ENCODE measurements around the gene LRRC1.

Gene LRRC1

DNA sequence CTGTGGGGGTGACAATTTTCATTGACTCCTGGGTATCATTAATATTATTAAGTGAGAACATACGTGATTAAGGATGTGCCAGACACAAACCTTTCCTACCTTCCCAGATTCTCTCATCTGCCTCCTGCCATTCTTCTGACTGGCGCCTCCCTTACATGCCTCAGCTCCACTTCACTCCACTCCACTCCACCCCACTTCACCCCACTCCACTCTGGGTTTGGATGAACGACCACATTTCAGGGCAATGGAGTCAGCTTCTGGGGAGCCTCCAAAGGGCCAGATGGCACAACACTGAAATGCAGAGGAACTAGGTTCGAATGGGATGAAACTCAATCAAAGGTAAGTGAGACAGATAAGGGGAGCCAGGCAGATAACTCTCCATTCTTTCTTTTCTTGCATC lies 40.5 kb upstream of the LRRC1 start:
- DNase-seq (ENCODE audit: low spot score) = no peak
- H3K27ac ChIP-seq = no peak overlapping the region
- ChIA-PET CTCF (interaction anchor here (0.5 kb wide), 1 partner anchor 67 kb away, joined by 4 read pairs; no protein-coding TSS in a partner anchor), POLR2A (ENCODE audit: low non-redundant PET) (no interaction called here)
- TF ChIP-seq, protein P1, sequence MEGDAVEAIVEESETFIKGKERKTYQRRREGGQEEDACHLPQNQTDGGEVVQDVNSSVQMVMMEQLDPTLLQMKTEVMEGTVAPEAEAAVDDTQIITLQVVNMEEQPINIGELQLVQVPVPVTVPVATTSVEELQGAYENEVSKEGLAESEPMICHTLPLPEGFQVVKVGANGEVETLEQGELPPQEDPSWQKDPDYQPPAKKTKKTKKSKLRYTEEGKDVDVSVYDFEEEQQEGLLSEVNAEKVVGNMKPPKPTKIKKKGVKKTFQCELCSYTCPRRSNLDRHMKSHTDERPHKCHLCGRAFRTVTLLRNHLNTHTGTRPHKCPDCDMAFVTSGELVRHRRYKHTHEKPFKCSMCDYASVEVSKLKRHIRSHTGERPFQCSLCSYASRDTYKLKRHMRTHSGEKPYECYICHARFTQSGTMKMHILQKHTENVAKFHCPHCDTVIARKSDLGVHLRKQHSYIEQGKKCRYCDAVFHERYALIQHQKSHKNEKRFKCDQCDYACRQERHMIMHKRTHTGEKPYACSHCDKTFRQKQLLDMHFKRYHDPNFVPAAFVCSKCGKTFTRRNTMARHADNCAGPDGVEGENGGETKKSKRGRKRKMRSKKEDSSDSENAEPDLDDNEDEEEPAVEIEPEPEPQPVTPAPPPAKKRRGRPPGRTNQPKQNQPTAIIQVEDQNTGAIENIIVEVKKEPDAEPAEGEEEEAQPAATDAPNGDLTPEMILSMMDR (conservative IDR thresholded peaks at IDR 0.05; ENCODE audit: low read depth) = no peak

DNA sequence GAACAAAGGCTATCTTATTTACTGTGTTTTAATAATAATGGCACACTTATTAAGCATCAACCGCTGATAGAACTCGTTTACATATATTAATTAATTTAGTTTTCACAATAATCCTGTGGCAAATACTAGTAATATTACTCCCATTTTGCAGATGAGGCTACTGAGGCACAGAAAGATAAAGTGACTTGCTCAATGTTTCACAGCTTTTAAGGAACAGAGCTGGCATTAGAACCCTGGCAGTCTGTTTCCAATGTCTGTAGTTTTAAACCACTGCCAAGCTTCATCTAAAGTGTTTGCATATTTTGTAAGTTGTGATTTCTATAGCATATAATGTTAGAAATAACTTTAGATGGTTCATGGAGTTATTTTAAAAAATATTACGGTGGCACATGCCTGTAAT lies 38.4 kb upstream of the LRRC1 start:
- no peak for DNase-seq (ENCODE audit: low spot score)
- H3K27ac ChIP-seq = no peak overlapping the region
- ChIA-PET POLR2A (ENCODE audit: low non-redundant PET) (no interaction called here), CTCF (interaction anchor here (0.5 kb wide), 1 partner anchor 487 kb away, joined by 3 read pairs; no protein-coding TSS in a partner anchor)
- TF ChIP-seq, protein P1 (conservative IDR thresholded peaks at IDR 0.05; ENCODE audit: low read depth) = no peak

DNA sequence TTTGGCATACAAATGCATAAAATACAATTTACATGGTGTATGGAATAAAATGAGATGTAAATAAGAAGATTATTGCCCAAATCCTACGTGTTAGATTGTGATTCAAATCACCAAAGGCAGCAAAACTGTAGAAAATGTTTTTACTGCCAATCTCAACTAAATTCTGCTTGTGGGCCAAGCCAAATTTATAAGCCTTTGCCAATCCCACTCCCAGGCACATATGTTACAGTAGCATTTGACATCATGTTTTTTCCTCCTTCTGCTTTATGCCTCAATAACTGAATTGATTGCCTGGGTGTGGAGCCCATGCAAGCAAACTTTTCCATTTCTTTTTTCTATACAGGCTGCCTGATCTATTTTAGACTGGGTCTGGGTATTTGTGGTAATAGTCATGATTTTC lies 36.3 kb upstream of the LRRC1 start:
- H3K27ac ChIP-seq = no peak overlapping the region
- DNase-seq (ENCODE audit: low spot score) = no peak
- POLR2A ChIA-PET (ENCODE audit: low non-redundant PET) = no interaction called here

DNA sequence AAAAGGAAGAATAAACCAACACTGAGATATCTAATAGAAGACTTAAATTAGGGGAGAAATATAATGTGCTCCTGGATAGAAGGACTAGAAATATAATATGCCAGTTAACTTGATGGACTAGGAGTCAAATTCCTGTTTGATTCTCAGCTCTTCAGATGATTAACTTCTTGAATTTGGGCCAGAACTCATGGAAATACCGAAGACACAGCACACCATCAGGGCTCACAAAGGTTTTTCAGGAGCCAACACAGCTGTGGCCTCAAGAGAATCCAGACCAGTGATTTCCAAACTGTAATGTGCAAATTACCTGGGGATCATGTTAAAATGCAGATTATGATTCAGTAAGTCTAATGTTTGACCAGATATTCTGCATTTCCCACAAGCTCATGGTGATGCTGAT lies 33.8 kb upstream of the LRRC1 start:
- ChIA-PET CTCF (interaction anchor here (1.4 kb wide), 1 partner anchor 33 kb away, joined by 7 read pairs; no protein-coding TSS in a partner anchor), POLR2A (ENCODE audit: low non-redundant PET) (no interaction called here)
- TF ChIP-seq, protein P1 (conservative IDR thresholded peaks at IDR 0.05; ENCODE audit: low read depth) = no peak

More for the DNA sequence above, 36.3 kb upstream of the LRRC1 start:
- TF ChIP-seq, protein P1 (conservative IDR thresholded peaks at IDR 0.05; ENCODE audit: low read depth) = no peak
- CTCF ChIA-PET = no interaction called here

DNA sequence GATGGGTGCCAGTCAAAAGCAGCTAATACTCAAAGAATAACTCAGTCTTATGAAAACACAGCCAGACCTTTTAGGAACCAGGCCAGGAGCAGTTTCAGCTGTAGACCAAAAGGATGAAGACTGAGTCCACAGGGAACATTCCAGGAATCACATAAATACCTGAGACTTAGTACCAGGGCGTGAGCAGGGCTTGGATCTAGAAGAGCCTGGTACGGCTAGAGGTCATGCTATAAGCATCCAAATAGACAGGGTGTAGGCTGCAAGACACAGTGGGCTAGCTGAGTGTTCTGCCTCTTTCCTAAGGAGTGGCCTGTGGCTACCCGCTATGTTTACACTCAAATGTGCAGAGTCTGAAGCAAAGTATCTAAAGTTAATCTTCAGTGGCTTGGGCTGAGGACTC lies 29.5 kb upstream of the LRRC1 start:
- TF ChIP-seq, protein P1 (conservative IDR thresholded peaks at IDR 0.05; ENCODE audit: low read depth) = no peak
- POLR2A ChIA-PET (ENCODE audit: low non-redundant PET) = no interaction called here
- CTCF ChIA-PET = interaction anchor here (1.0 kb wide), 1 partner anchor 15 kb away, joined by 3 read pairs; no protein-coding TSS in a partner anchor
- DNase-seq (ENCODE audit: low spot score) = no peak
- H3K27ac ChIP-seq = no peak overlapping the region

More for the DNA sequence above, 33.8 kb upstream of the LRRC1 start:
- DNase-seq (ENCODE audit: low spot score) = no peak
- no peak overlapping the region for H3K27ac ChIP-seq

DNA sequence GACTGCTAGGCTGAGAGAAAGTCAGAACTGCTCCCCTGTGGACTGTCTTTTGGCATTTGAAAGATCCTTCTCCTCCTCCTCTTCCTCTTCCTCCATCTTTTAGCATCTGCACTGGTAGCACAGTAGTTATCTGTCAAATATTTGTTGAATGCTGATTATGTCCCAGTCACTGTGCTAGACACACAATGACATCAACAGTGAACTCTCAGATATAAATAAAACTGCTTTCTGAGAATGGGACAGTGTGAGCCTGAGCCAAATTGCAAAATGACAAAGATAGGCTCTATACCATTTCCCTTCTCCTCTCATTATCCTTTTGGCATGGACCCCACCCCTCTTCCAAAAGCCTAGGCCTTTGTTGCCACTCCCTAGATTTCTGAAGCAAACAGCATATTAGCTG lies 27.9 kb upstream of the LRRC1 start:
- ChIA-PET POLR2A (ENCODE audit: low non-redundant PET) (no interaction called here), CTCF (interaction anchor here (0.7 kb wide), 1 partner anchor 48 kb away, joined by 5 read pairs; no protein-coding TSS in a partner anchor)
- DNase-seq (ENCODE audit: low spot score) = no peak
- TF ChIP-seq, protein P1 (conservative IDR thresholded peaks at IDR 0.05; ENCODE audit: low read depth) = no peak
- H3K27ac ChIP-seq = no peak overlapping the region
